Measurements from ENCODE around the gene KCNQ1OT1. TPM values are rescaled to one million over a fixed set of nuclear protein-coding genes. Genes with fewer than 3 reads are reported as not detected.

KCNQ1OT1 gene
- total RNA-seq, 1 experiment from 2014 or later, result 1.3 TPM

- no TSS peak for BruUV-seq (replicated peaks)
- Mint-ChIP-seq H3K27me3 (ENCODE audit: unreplicated experiment) (no peaks in the 10 kb centered on the region), H3K27ac (ENCODE audit: unreplicated experiment) (no peak overlapping the region), H3K9me3 (ENCODE audit: low read depth, unreplicated experiment) (no peaks in the 10 kb centered on the region), H3K4me1 (ENCODE audit: low read depth, unreplicated experiment) (no peaks in the 10 kb centered on the region), H3K36me3 (ENCODE audit: insufficient read depth, unreplicated experiment) (peaks cover 19% of the 10 kb centered on the region), H3K4me3 (ENCODE audit: low read depth, unreplicated experiment) (no peak overlapping the region)
- CTCF ChIA-PET, result no interaction called here
- TF ChIP-seq CTCF (IDR thresholded peaks at IDR 0.05; ENCODE audit: unreplicated experiment), result no peak
- DNase-seq, result no peak
- intact Hi-C loops (cut with micrococcal nuclease; ENCODE audit: unreplicated experiment), result loop anchor here (10.0 kb wide), 1 partner anchor 162 kb away; no protein-coding TSS in a partner anchor
Measured at GRCh38 chr11:2696455-2696854, 3.3 kb downstream of the KCNQ1OT1 start.

GRCh38 chr11:2694995-2695939 is 4.5 kb downstream of the KCNQ1OT1 start:
- Mint-ChIP-seq H3K27me3 (ENCODE audit: unreplicated experiment) (no peaks in the 10 kb centered on the region), H3K9me3 (ENCODE audit: low read depth, unreplicated experiment) (no peaks in the 10 kb centered on the region), H3K27ac (ENCODE audit: unreplicated experiment) (no peak overlapping the region), H3K4me1 (ENCODE audit: low read depth, unreplicated experiment) (no peaks in the 10 kb centered on the region), H3K4me3 (ENCODE audit: low read depth, unreplicated experiment) (no peak overlapping the region), H3K36me3 (ENCODE audit: insufficient read depth, unreplicated experiment) (peaks cover 18% of the 10 kb centered on the region)
- intact Hi-C loops (cut with micrococcal nuclease; ENCODE audit: unreplicated experiment), result loop anchor here (10.0 kb wide), 1 partner anchor 160 kb away; no protein-coding TSS in a partner anchor
- no peak for TF ChIP-seq CTCF (IDR thresholded peaks at IDR 0.05; ENCODE audit: unreplicated experiment)
- DNase-seq, result no peak
- CTCF ChIA-PET, result no interaction called here
- no TSS peak for BruUV-seq (replicated peaks)

GRCh38 chr11:2694495-2694894 is 5.3 kb downstream of the KCNQ1OT1 start:
- Mint-ChIP-seq H3K4me3 (ENCODE audit: low read depth, unreplicated experiment) (no peak overlapping the region), H3K36me3 (ENCODE audit: insufficient read depth, unreplicated experiment) (peaks cover 10% of the 10 kb centered on the region), H3K9me3 (ENCODE audit: low read depth, unreplicated experiment) (no peaks in the 10 kb centered on the region), H3K4me1 (ENCODE audit: low read depth, unreplicated experiment) (no peaks in the 10 kb centered on the region), H3K27me3 (ENCODE audit: unreplicated experiment) (no peaks in the 10 kb centered on the region), H3K27ac (ENCODE audit: unreplicated experiment) (no peak overlapping the region)
- intact Hi-C loops (cut with micrococcal nuclease; ENCODE audit: unreplicated experiment), result loop anchor here (10.0 kb wide), 1 partner anchor 160 kb away; no protein-coding TSS in a partner anchor
- no peak for TF ChIP-seq CTCF (IDR thresholded peaks at IDR 0.05; ENCODE audit: unreplicated experiment)
- CTCF ChIA-PET, result no interaction called here
- no peak for DNase-seq
- BruUV-seq (replicated peaks), result no TSS peak

- no peak for TF ChIP-seq CTCF (IDR thresholded peaks at IDR 0.05; ENCODE audit: unreplicated experiment)
- Mint-ChIP-seq H3K27ac (ENCODE audit: unreplicated experiment) (no peak overlapping the region), H3K27me3 (ENCODE audit: unreplicated experiment) (no peaks in the 10 kb centered on the region), H3K4me1 (ENCODE audit: low read depth, unreplicated experiment) (no peaks in the 10 kb centered on the region), H3K36me3 (ENCODE audit: insufficient read depth, unreplicated experiment) (peaks cover under 1% of the 10 kb centered on the region), H3K4me3 (ENCODE audit: low read depth, unreplicated experiment) (no peak overlapping the region), H3K9me3 (ENCODE audit: low read depth, unreplicated experiment) (no peaks in the 10 kb centered on the region)
- intact Hi-C loops (cut with micrococcal nuclease; ENCODE audit: unreplicated experiment), result loop anchor here (2.0 to 10.0 kb wide), 2 partner anchors 159 to 195 kb away; no protein-coding TSS in a partner anchor
- no peak for DNase-seq
- BruUV-seq (replicated peaks), result no TSS peak
- CTCF ChIA-PET, result interaction anchor here (0.6 kb wide), 1 partner anchor 227 kb away, joined by 4 read pairs; no protein-coding TSS in a partner anchor
Measured at GRCh38 chr11:2693271-2694261, 6.2 kb downstream of the KCNQ1OT1 start.

Data from Calu3 (cell line).